IPS-15b (cell line): Measurements from ENCODE around the gene MMP20.
A peak's percentile ranks its signal among the peaks of the same experiment; 100 is the strongest.

ENCODE experiments used
- H3K27me3 ChIP-seq: one replicate; pipeline ENCODE4 v1.6.1; 2013; ENCODE audit warnings: low read length; ENCODE audit not compliant: control insufficient read depth, insufficient read depth
- H3K36me3 ChIP-seq: one replicate; pipeline ENCODE4 v1.6.1; 2013; ENCODE audit warnings: low read length; ENCODE audit not compliant: control insufficient read depth, insufficient read depth
- H3K4me1 ChIP-seq: one replicate; pipeline ENCODE4 v1.6.1; 2013; ENCODE audit warnings: mild to moderate bottlenecking, low read length; ENCODE audit not compliant: control insufficient read depth, insufficient read depth
- H3K4me3 ChIP-seq: one replicate; pipeline ENCODE4 v1.5.1; 2013; ENCODE audit warnings: low read depth, low read length
- H3K9ac ChIP-seq: one replicate; pipeline ENCODE4 v1.6.1; 2013; ENCODE audit warnings: low read depth, mild to moderate bottlenecking, low read length
- H3K9me3 ChIP-seq: one replicate; pipeline ENCODE4 v1.6.1; 2013; ENCODE audit warnings: mild to moderate bottlenecking, low read length; ENCODE audit not compliant: control insufficient read depth, insufficient read depth

MMP20 gene

DNA sequence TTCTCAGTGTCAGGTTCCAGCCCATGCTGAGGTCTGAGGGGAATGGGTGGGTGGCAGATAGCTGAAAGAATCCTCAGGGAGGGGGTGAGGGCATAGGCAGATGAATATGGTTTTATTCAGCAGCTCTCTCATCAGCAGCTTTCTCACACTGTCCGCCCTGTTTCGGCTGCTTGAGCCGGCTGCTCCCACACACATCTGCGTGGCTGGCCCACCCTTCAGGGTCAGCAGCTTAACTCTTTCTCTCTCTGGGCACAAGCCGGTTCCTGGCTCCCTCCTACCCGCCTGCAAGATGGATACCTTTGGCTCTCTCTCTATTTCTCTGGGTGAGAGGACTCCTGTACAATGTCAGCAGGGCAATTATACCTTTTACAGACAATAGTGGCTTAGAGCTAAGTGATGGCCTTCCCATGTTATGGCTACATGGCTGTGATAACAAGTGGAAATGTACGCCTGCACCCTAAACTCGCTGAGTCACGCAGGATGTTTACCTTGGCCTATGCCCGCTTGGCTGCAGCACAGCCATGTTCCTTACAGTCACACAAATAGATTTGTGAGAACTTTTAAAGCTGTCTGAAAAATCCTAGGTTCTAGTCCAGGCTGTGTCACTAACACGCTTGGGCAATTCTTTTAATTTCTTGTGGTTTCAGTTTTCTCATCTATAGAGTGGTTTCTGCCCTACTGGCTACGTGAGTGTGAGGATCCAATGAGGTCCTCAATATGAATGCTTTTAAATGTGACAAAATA lies 4.1 kb downstream of the MMP20 start:
- H3K9ac ChIP-seq, result no peak overlapping the region
- no peaks in the 10 kb centered on the region for H3K9me3 ChIP-seq
- H3K4me3 ChIP-seq, result no peak overlapping the region
- H3K27me3 ChIP-seq, result no peaks in the 10 kb centered on the region
- H3K4me1 ChIP-seq, result peaks cover 7% of the 10 kb centered on the region
- no peaks in the 10 kb centered on the region for H3K36me3 ChIP-seq

DNA sequence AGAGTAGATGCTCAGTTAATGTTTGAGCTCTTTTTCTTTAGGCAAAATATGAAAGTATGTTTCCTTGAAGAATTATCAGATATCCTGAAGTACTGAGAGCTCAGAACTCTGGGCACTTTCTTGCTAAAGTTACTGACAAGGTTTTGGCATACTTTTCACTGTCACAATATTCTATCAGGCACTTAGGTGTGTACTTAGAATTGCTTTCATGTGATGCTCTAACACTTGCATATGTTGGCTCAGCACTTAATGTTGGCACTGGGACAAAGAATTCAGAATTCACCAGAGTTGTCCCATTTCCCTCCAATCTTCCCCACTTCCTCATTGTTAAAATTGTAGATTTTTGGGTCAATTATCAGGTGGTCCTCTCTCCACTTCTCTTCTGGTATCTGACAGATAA lies 5.0 kb downstream of the MMP20 start:
- Histone ChIP-seq H3K9me3 (no peaks in the 10 kb centered on the region), H3K27me3 (no peaks in the 10 kb centered on the region)

DNA sequence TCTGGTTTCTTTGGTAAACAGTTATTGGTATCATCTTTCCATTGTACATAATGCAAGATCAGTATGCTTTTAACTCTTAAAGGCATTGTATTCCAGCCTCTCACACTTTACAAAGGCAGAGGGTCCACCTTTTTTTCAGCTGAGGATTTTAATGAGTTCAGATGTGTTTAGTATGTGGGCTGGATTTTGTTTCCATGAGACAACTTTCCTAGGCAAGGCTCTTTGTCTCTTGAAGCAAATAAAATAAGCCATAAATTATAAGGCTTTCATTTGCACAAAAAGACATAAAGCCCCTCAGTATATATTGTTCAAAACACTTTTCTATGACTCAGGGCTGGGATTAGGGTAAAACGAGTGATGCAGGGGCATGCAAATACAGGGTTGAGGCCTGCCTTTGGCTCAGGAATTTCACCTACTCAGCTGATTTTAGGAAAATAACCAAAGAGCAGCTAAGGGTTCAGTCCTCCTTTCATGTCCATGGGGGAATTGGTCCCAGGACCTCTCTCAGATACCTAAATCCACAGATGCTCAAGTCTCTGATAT lies 7.6 kb downstream of the MMP20 start:
- Histone ChIP-seq H3K9ac (no peak overlapping the region), H3K4me3 (no peak overlapping the region), H3K27me3 (no peaks in the 10 kb centered on the region), H3K36me3 (no peaks in the 10 kb centered on the region), H3K9me3 (no peaks in the 10 kb centered on the region), H3K4me1 (peaks cover 18% of the 10 kb centered on the region)

More for the DNA sequence above, 5.0 kb downstream of the MMP20 start:
- no peak overlapping the region for H3K4me3 ChIP-seq
- H3K9ac ChIP-seq, result no peak overlapping the region
- H3K36me3 ChIP-seq, result no peaks in the 10 kb centered on the region
- H3K4me1 ChIP-seq, result peaks cover 9% of the 10 kb centered on the region

DNA sequence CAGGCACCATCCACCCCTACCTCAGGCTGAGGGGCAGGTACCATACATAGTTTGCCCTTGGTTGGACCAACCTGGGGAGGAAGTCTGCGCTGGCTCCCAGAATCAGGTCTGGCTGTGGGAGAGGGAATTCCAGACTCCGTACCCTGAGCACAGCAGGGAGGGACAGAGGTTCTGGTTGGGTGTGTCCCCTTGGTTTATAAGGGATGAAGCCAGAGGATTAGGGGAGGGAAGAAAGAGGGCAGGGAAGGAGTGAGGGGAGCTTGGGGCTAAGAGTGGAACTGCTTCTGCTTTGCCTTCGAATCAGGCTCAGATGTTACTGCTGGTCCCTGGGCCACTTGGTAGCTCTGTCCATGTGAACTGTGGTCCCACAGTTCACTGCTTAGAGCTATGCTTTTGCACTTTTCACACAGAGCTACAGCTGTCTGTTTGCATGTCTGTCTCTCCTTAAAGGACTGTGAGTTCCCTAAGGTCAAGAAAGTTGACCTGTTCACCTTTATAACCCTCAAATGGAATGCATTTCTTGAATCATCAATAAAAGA lies 9.2 kb downstream of the MMP20 start:
- H3K9ac ChIP-seq, result no peak overlapping the region
- no peak overlapping the region for H3K4me3 ChIP-seq
- no peaks in the 10 kb centered on the region for H3K27me3 ChIP-seq

DNA sequence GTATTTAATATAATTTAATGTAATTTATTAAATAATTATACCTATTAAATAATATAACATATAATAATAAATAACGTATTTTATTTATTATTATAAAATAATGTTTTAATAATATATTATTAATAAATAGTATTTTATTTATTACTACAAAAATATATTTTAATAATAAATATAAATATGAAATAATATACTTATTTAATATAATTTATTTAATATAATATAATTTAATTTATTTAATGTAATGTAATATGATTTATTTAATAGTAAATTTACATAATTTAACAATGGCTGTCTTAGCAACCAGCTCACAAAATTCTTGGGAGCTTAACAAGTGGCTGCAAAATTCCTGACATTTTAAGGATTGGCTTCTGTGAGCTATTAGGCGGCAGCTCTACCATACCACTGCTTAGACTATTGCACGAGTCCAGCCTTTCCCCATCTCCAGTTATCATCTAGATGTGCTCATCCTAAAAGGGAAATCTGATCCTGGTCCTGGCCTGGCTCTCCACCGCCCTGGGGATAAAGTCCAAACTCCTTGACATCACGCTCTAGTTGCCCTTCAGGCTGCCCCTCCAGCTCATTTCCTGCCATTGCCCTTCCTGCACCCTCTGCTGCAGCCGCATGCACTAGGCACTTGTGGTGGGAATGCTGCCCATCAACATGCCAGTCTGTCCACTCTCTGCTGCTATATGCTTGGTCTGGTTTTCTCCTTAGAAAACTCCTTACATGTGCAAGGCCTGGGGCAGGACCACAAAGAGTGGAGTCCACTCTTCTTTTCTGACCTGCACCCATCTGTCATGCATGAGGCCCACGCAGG lies 9.8 kb downstream of the MMP20 start:
- H3K4me1 ChIP-seq, result peaks cover 18% of the 10 kb centered on the region
- H3K27me3 ChIP-seq, result no peaks in the 10 kb centered on the region
- H3K4me3 ChIP-seq, result no peak overlapping the region
- no peaks in the 10 kb centered on the region for H3K36me3 ChIP-seq
- no peaks in the 10 kb centered on the region for H3K9me3 ChIP-seq
- H3K9ac ChIP-seq, result no peak overlapping the region

More for the DNA sequence above, 9.2 kb downstream of the MMP20 start:
- no peaks in the 10 kb centered on the region for H3K36me3 ChIP-seq
- H3K4me1 ChIP-seq, result peaks cover 18% of the 10 kb centered on the region
- no peaks in the 10 kb centered on the region for H3K9me3 ChIP-seq

DNA sequence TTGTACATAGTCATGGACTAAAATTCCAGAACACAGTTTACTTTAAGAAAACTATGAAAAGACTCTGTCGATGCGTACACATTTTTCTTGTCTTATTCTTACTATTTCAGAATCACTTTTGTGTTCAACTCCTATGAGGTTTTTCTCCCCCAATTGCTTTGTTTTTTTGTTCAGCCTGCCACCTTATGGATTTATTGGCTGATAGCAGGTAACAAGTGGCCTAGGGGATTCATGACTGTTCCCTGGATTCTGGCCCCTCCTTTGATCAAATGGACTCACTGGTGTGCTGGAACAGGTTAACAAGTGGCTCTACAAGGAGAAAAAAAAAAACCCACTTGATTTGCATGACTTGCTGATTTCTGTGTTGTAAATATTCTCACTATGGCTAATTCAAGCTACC lies 10.6 kb downstream of the MMP20 start:
- H3K9me3 ChIP-seq, result no peaks in the 10 kb centered on the region
- no peaks in the 10 kb centered on the region for H3K27me3 ChIP-seq
- H3K4me3 ChIP-seq, result no peak overlapping the region
- no peaks in the 10 kb centered on the region for H3K36me3 ChIP-seq
- no peak overlapping the region for H3K9ac ChIP-seq
- peaks cover 18% of the 10 kb centered on the region for H3K4me1 ChIP-seq

DNA sequence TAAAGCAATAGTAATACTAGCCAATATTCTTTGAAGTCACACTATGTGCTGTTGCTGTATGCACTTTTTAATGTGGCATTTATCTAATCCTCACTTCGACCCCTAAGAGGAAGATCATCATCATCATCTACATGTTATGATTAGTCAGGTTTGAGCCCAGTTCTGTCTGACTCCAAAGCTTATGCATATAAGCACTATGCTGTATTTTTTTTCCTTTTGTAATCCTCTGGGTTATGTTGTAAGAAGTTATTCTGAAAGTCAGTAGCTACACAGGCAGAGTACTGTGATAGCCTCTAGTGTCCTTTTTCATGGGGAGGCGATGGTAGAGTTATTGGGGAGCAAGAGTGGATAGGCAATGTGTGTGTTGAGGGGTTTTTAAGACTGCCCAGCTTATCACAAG lies 11.1 kb downstream of the MMP20 start:
- H3K4me1 ChIP-seq, result peaks cover 18% of the 10 kb centered on the region
- H3K4me3 ChIP-seq, result no peak overlapping the region
- no peaks in the 10 kb centered on the region for H3K9me3 ChIP-seq
- H3K36me3 ChIP-seq, result no peaks in the 10 kb centered on the region
- no peak overlapping the region for H3K9ac ChIP-seq
- H3K27me3 ChIP-seq, result no peaks in the 10 kb centered on the region

DNA sequence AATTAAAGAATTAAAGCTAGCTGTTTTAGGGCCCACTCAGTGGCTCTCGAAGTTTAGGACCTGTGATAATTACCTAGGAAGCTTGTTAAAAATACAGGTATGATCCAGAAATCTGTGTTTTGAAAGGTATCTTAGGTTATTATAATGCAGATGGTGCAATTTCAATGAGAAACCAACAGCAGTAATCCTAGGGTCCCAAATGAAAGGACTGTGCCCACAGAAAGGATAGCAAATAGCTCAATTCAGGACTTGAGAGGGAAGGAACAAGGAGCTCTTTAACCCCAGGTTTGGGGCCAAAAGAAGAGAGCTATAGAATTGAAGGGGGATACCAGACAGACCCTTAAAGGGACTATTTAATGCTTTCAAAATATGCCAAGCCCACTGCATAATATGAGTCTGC lies 11.7 kb downstream of the MMP20 start:
- H3K4me1 ChIP-seq, result peaks cover 18% of the 10 kb centered on the region
- H3K27me3 ChIP-seq, result no peaks in the 10 kb centered on the region
- no peaks in the 10 kb centered on the region for H3K9me3 ChIP-seq
- no peaks in the 10 kb centered on the region for H3K36me3 ChIP-seq
- H3K9ac ChIP-seq, result peak overlapping the region; percentile 27
- no peak overlapping the region for H3K4me3 ChIP-seq

DNA sequence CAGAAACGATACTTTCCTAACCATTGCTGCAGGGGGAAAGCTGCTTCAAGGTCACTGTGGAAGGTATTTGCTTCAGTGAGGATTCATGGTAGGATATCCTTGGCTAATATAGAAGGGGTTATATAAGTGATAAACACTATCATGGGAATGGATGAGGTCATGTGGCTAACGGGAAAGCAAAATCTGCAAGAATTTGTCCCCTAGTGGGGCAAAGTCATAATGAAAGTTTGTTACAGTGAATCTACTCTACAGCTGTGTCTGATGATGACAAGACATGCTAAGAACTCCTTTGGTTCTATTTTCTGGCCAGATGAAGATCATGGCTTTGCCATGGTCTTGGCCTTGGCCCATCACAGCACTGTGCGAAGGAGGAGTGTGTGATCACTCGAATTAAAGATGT lies 13.8 kb downstream of the MMP20 start:
- Histone ChIP-seq H3K4me3 (no peak overlapping the region), H3K36me3 (no peaks in the 10 kb centered on the region), H3K27me3 (no peaks in the 10 kb centered on the region), H3K9ac (no peak overlapping the region), H3K4me1 (peaks cover 11% of the 10 kb centered on the region), H3K9me3 (no peaks in the 10 kb centered on the region)

DNA sequence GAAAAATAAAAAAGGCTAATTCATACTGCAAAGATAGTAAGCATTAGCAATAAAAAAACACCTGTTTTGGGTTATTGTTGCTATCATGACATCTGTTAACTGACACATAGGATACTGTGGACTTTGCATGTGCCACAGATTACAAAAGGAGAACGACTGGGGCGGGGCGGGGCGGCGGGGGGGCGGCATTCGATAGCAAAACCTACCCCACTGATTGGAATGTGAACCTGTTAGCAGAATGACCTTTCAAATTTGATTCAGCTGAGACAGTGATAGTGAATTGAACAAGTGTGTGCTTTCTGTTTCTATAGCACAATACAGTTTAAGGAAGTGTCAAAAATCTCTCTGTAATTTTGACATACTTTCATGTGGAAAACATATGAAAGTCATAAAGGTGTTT lies 14.9 kb downstream of the MMP20 start:
- Histone ChIP-seq H3K36me3 (no peaks in the 10 kb centered on the region), H3K4me3 (no peak overlapping the region), H3K27me3 (no peaks in the 10 kb centered on the region), H3K9ac (no peak overlapping the region), H3K4me1 (peaks cover 9% of the 10 kb centered on the region), H3K9me3 (no peaks in the 10 kb centered on the region)

DNA sequence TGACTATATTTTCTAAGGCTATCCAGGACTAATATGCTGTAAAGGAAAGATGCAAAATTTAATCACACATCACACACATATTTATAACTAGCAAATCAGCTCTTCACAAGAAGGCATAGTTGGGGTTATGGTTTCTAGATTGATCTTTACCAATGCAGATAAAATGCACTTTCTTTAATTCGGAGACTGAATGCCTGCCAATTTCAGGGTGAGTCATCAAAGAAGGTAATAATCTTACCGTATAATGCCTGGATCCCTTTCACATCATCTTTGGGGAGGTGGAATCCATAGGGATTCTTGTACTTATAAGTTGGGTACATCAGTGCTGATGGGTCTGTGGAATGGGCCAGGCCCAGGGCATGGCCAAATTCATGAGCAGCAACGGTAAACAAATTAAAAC lies 16.4 kb downstream of the MMP20 start:
- H3K4me1 ChIP-seq, result peaks cover 6% of the 10 kb centered on the region
- no peaks in the 10 kb centered on the region for H3K36me3 ChIP-seq
- H3K4me3 ChIP-seq, result no peak overlapping the region
- no peak overlapping the region for H3K9ac ChIP-seq
- H3K27me3 ChIP-seq, result no peaks in the 10 kb centered on the region
- no peaks in the 10 kb centered on the region for H3K9me3 ChIP-seq
